Cardiac fibroblast (primary cell): ENCODE measurements around the gene CTSD.

Source experiments
- DNase-seq, 2 donors: peaks; one replicate each; pipeline versions ENCODE4 v3.0.0 to v3.0.0-alpha.2; 2010; ENCODE audit warnings: low read depth in 2 of 2
- H3K4me3 ChIP-seq, 2 donors: replicated peaks in 1 of 2; 1 replicate in 1 of 2; 2 replicates in 1 of 2; pipeline ENCODE4 v1.5.1; 2011; ENCODE audit warnings: low read depth in 2 of 2, low read length in 2 of 2, mild to moderate bottlenecking in 2 of 2, moderate library complexity in 1 of 2
- CTCF ChIP-seq: IDR thresholded peaks from one replicate; pipeline ENCODE4 v1.5.1; 2011; ENCODE audit warnings: low read depth, mild to moderate bottlenecking, low read length, inconsistent platforms

CTSD gene

GRCh38 chr11:1767399-1768140 lies 3.8 kb upstream of the CTSD start:
- DNase-seq: no peak
- no peak overlapping the region for H3K4me3 ChIP-seq
- TF ChIP-seq CTCF: no peak

- DNase-seq: no peak
- no peak for TF ChIP-seq CTCF
- no peak overlapping the region for H3K4me3 ChIP-seq
Measured at GRCh38 chr11:1766719-1767398, 3.1 kb upstream of the CTSD start.

- no peak overlapping the region for H3K4me3 ChIP-seq
- DNase-seq: no peak
- no peak for TF ChIP-seq CTCF
Measured at GRCh38 chr11:1765871-1766718, 2.4 kb upstream of the CTSD start.

GRCh38 chr11:1763336-1763795 lies 361 bp downstream of the CTSD start:
- peak overlapping the region; percentile 76 to 86 for H3K4me3 ChIP-seq
- no peak for DNase-seq
- TF ChIP-seq CTCF: no peak

- peak in 1 of 2 donors; percentile 62 for DNase-seq
- no peak for TF ChIP-seq CTCF
- H3K4me3 ChIP-seq: peak overlapping the region; percentile 76 to 86
Measured at GRCh38 chr11:1762537-1763302, 1.0 kb downstream of the CTSD start.
